IPS DF 6.9 (cell line): ENCODE data around the gene JMJD8.

ENCODE experiments used
- DNase-seq: peaks from one replicate; pipeline ENCODE4 v3.0.0-alpha.2; 2013; ENCODE audit warnings: low read depth, low spot score
- H3K27ac ChIP-seq: one replicate; pipeline ENCODE4 v1.5.1; 2013; ENCODE audit warnings: low read length, control low read depth
- H3K27me3 ChIP-seq: 2 replicates; pipeline ENCODE4 v1.6.1; 2013; ENCODE audit warnings: mild to moderate bottlenecking, low read length; ENCODE audit not compliant: control insufficient read depth, insufficient read depth
- H3K36me3 ChIP-seq: 2 replicates; pipeline ENCODE4 v1.6.1; 2013; ENCODE audit warnings: low read length; ENCODE audit not compliant: control insufficient read depth, insufficient read depth
- H3K4me1 ChIP-seq: 2 replicates; pipeline ENCODE4 v1.6.1; 2013; ENCODE audit warnings: low read length; ENCODE audit not compliant: control insufficient read depth, insufficient read depth
- H3K4me3 ChIP-seq: 2 replicates; pipeline ENCODE4 v1.5.1; 2013; ENCODE audit warnings: mild to moderate bottlenecking, low read length
- H3K9me3 ChIP-seq: 2 replicates; pipeline ENCODE4 v1.6.1; 2013; ENCODE audit warnings: low read length, inconsistent platforms; ENCODE audit not compliant: control insufficient read depth, insufficient read depth
- WGBS: extraction: QIAGEN DNeasy Blood & Tissue Kit; methylation state at CpG from one replicate; pipeline ENCODE4 v1.1.7; 2013; ENCODE audit warnings: mixed read lengths, missing lambda C conversion rate; ENCODE audit not compliant: insufficient read length, insufficient coverage; 5-methylcytosine and 5-hydroxymethylcytosine counted together

The JMJD8 gene

DNA sequence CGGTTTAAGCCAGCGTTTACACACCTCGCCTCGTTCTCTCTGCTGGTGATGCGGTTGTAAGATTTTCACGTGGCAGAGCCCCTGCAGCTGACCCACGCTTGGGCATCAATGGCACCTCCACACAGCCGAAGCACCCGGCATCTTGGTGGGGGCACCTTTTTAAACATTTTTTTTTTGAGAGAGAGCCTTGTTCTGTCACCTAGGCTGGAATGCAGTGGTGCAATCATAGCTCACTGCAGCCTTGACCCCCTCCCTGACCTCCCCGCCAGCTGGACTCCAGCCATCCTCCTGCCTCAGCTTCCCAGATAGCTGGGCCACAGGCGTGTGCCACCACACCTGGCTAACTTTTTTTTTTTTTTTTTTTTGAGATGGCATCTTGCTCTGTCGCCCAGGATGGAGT is 30.1 kb downstream of the JMJD8 start:
- no peaks in the 10 kb centered on the region; the same call in 1 of the 2 replicates for H3K4me1 ChIP-seq
- H3K4me3 ChIP-seq = no peak overlapping the region
- no peak overlapping the region for H3K27ac ChIP-seq
- H3K27me3 ChIP-seq = no peaks in the 10 kb centered on the region
- H3K36me3 ChIP-seq = peaks cover 12% of the 10 kb centered on the region
- no CpG with 5 or more reads among the region's 12 CpGs for WGBS
- DNase-seq = no peak
- no peaks in the 10 kb centered on the region for H3K9me3 ChIP-seq

DNA sequence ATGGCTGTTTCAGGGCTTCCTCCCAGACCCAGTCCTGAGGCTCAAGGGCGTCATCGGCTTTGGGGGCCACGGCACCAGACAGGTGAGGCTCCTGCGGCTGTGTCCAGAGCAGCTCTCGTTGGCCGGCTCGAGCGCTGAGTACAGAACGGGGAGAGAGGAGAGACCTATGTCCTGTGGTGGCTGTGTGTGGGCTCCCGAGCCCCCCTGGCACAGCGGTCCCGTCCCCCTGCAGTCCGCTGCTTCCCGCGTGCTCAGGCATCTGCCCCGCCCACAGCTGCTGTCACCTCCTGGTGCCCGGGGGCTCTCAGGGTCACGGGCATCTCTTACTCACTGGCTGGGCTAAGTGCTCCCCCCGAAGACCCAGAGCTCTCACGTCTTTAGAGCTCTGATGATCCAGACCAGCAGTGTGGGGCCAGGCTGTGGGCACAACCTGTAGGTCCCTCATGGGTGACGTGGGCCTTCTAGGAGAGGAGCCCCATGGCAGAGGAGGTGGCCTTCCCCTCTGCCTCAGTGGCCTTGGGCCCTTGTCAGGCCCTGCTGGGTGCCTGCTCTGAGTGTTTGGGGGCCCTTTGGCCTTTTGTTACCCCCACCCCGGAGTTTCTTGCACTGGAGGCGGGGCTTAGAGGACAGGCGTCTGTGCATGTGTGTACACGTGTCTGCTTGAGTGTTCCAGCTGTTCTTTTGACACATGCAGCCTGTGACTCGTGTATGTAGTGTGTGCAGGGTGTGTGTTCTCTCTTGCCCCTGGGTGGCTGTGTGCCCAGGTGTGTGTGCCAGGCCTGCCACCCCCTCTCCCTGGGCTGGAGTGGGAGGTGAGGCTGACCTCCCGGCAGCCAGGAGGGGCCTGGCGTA is 31.5 kb downstream of the JMJD8 start:
- Histone ChIP-seq H3K4me3 (no peak overlapping the region), H3K9me3 (no peaks in the 10 kb centered on the region), H3K27me3 (no peaks in the 10 kb centered on the region), H3K36me3 (peaks cover 9% of the 10 kb centered on the region), H3K4me1 (peaks cover 2% of the 10 kb centered on the region; the same call in 1 of the 2 replicates), H3K27ac (no peak overlapping the region)
- DNase-seq = no peak
- WGBS = no CpG with 5 or more reads among the region's 28 CpGs

DNA sequence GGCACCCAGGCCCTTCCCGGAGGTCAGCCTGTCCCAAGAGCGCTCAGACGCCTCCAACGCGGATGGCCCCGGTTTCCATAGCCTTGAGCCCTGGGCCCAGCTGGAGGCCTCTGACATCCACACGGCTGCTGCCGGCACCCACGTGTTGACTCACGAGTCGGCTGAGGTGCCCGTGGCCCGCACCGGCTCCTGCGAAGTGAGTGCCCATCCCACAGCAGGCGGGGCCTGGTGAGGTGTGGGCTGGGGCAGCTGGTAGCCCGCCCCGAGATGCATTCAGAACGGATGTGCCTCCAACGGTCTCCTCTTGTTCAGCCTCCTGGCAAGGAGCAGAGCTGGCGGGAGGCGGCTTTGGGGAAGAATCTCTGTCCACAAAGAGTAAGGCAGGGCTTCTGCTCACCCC is 32.3 kb downstream of the JMJD8 start:
- no peaks in the 10 kb centered on the region for H3K27me3 ChIP-seq
- peaks cover 2% of the 10 kb centered on the region; the same call in 1 of the 2 replicates for H3K4me1 ChIP-seq
- H3K9me3 ChIP-seq = no peaks in the 10 kb centered on the region
- no peak overlapping the region for H3K27ac ChIP-seq
- WGBS = no CpG with 5 or more reads among the region's 22 CpGs
- H3K4me3 ChIP-seq = no peak overlapping the region
- H3K36me3 ChIP-seq = peaks cover 9% of the 10 kb centered on the region
- no peak for DNase-seq

DNA sequence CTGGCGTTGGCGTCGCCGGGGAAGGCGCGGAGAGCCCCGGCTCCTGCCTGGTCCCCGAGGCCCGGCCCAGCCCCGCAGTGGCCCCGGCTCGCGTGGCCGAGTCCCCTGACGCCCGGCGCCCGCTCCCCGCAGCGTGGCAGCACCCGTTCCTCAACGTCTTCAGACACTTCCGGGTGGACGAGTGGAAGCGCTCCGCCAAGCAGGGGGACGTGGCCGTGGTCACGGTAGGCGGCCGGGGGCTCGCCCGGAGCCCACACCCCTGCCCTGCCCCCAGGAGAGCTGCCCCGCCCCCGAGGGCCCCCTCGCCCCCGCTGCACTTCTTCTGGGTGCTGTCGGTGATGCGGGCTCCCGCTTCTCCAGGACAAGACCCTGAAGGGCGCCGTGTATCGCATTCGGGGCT is 34.5 kb downstream of the JMJD8 start:
- Histone ChIP-seq H3K9me3 (no peaks in the 10 kb centered on the region), H3K27me3 (no peaks in the 10 kb centered on the region), H3K4me1 (peaks cover 2% of the 10 kb centered on the region; the same call in 1 of the 2 replicates), H3K4me3 (peak overlapping the region; percentile 61; the same call in 1 of the 2 replicates), H3K27ac (no peak overlapping the region), H3K36me3 (no peaks in the 10 kb centered on the region; the same call in 1 of the 2 replicates)
- no CpG with 5 or more reads among the region's 44 CpGs for WGBS
- no peak for DNase-seq

DNA sequence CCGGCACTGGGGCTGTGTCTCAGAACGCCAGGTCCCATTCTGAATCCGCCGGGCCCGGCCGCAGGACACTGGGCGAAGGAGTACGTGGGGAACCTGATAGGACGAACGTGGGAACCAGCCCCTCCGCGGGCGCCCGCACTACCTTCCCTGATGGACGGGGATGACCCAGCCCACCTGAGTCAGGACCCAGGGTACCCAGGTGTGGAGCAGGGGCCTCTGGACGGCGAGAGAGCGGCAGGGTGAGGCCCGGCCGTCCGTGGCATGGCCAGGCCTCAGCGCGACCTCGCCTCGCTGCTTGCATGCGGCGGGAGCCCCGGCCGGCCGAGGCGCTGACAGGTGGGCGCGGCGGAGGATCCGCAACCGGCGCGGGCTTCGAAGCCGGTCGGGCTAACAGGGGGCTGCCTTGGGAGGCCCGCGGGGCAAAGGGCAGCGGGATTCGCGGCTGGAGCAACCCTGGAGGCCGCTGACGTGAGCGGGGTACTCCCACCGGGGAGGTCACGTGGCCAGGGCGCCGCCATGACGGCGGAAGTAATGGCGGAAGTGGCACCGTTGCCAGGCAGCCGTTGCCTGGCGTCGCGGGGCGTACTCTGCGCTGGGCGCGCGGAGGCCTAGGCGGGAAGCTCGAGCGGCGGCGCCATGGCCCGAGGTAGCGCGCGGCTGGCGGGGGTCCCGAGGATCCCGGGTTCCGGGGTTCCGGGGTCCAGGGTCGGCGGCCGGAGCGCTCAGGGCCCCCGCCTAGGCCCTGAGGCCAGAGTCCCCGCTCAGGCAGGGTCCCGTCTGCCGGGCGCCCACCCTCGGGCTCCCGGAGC is 35.1 kb downstream of the JMJD8 start, which contains the start of gene WDR90:
TSS of gene WDR90 (plus strand) at position 585 of the 809 bp plus-strand sequence. CDS start at position 637, 52 bp downstream.
- no peaks in the 10 kb centered on the region for H3K27me3 ChIP-seq
- peak within 1 kb of the TSS; percentile 61 for H3K4me3 ChIP-seq
- no CpG with 5 or more reads among the region's 91 CpGs for WGBS
- no peak for DNase-seq
- H3K27ac ChIP-seq = no peak within 1 kb of the TSS
- H3K4me1 ChIP-seq = peaks cover 2% of the 10 kb centered on the region; the same call in 1 of the 2 replicates
- no peaks in the 10 kb centered on the region for H3K9me3 ChIP-seq
- no peaks in the 10 kb centered on the region; the same call in 1 of the 2 replicates for H3K36me3 ChIP-seq

DNA sequence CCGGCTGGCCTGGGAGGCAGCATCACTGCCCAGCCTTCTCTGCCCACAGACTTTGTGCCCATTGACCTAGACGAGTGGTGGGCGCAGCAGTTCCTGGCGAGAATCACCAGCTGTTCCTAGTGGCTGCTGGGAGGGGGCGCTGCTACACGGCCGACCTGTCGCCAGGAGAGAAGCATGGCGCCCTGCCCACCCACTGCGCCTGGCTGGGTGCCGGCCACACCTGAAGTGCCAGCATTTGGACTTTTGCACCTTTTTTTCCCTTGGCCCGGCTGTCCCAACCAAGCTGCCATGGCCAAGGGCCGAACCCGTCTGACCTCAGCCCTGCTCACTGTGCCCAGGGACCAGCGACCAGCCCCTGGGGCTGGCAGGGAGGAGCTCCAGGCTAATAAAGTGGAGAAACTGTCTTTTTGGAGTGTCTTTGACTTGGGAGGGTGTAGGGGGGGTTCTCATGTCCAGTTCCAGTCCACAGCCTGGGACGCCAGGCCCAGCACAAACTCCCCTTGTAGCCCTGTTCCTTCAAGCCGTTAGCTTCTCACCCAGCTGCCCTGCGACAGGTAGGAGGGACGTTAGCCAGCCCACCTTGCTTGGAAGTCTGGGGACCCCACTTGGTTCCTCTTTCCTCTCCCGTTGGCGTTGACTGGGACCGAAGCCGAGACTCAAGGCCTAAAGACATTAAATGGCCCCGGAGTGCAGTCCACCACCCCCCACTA is 35.9 kb downstream of the JMJD8 start:
- Histone ChIP-seq H3K9me3 (no peaks in the 10 kb centered on the region), H3K4me1 (peaks cover 2% of the 10 kb centered on the region; the same call in 1 of the 2 replicates), H3K4me3 (peak overlapping the region; percentile 61; the same call in 1 of the 2 replicates), H3K27ac (no peak overlapping the region), H3K36me3 (no peaks in the 10 kb centered on the region; the same call in 1 of the 2 replicates), H3K27me3 (no peaks in the 10 kb centered on the region)
- DNase-seq = no peak
- WGBS = no CpG with 5 or more reads among the region's 24 CpGs

DNA sequence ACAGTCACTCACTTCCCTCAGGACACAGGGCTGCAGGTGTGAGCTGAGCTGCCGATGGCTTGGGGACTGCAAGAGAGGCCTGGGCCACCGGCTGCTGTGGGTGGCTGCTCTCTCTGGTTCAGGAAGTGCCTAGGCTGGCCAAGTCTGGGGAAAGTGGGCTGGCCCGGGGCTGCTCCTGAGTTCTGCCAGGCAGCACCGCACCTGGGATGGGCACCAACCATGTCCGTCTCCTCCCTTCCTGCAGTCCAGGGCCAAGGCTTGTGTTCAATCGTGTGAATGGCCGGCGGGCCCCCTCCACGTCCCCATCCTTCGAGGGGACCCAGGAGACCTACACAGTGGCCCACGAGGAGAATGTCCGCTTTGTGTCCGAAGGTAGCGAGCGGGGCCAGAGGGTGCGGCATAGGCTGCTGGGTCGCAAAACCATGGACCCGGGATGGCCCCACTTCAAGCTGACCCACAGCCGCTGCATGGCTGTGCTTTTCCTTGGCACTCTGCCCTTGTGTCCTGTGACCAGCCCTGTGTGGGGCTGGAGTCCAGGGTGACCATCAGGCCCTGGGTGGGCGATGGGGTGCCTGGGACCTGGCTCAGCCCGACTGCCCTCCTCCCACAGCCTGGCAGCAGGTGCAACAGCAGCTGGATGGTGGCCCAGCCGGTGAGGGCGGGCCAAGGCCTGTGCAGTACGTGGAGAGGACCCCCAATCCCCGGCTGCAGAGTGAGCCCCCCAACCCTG is 36.8 kb downstream of the JMJD8 start:
- Histone ChIP-seq H3K27ac (no peak overlapping the region), H3K27me3 (no peaks in the 10 kb centered on the region), H3K4me1 (peaks cover 2% of the 10 kb centered on the region; the same call in 1 of the 2 replicates), H3K36me3 (no peaks in the 10 kb centered on the region; the same call in 1 of the 2 replicates), H3K9me3 (no peaks in the 10 kb centered on the region), H3K4me3 (no peak overlapping the region)
- no CpG with 5 or more reads among the region's 25 CpGs for WGBS
- no peak for DNase-seq

DNA sequence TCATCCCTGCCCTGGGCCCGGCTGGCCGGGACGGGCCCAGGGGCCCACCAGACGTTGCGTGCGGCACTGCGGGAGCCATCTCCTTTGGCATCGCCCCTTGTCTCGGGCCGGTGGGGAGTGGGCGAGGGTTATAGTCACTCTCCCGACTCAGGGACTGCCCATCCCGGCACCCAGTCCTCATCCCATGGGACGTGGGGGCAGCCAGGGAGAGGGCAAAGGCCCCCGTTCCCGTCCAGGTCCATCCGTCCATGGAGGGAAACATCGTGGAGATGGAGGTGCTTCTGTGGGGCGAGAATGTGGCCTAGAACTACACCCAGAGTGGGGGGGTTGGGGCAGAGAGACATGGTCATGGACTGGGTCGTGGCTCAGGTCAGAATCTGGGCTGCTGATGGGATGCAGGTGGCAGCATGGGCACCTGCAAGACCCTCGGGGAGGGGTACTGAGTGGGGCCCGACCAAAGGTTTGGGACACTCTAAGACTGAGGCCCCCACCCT is 37.4 kb downstream of the JMJD8 start:
- H3K4me1 ChIP-seq = peaks cover 2% of the 10 kb centered on the region; the same call in 1 of the 2 replicates
- no peak for DNase-seq

DNA sequence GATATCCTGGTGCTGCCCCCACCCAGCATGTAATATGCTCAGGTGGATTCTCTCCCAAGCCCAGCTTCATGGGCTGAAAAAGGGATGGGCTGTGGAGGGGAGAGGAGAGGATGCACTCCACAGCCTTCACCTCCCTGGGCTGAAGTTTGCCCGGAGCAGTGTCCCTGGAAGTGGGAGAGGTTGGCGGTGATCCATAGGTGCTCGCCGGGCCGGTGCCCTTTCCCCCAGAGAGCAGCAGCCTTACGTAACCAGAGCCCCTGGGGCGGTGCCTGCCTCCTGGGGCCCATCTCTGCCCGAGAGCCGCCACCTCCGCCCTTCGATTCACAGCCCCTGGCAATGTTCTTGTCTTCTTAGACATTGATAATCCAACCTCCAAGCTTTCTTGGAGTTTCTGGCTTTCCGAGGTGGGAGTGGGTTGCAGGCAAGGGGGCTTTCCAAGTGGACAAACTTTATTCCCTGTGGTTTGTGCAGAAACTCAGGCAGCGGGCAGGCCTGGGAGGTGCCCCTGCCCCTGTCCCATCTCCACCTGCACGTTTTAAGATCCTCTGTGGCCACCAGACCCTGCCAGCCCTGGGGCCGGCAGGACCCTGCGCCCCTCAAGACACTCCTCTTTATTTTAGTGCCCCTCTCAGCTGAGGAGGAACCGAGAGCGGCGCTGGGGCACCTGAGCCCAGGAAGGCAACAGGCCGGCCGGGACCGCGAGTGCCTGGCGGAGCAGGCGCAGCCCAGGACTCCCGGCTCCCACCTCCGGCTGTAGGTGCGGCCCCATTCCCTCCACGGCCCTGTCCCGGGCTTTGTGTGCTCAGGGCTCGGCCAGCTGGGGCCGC is 38.1 kb downstream of the JMJD8 start:
- Histone ChIP-seq H3K36me3 (no peaks in the 10 kb centered on the region), H3K27ac (no peak overlapping the region), H3K9me3 (no peaks in the 10 kb centered on the region), H3K4me1 (peaks cover 2% of the 10 kb centered on the region; the same call in 1 of the 2 replicates), H3K4me3 (no peak overlapping the region), H3K27me3 (no peaks in the 10 kb centered on the region)
- DNase-seq = no peak
- WGBS = no CpG with 5 or more reads among the region's 32 CpGs

More for the DNA sequence above, 37.4 kb downstream of the JMJD8 start:
- no peak overlapping the region for H3K27ac ChIP-seq
- H3K27me3 ChIP-seq = no peaks in the 10 kb centered on the region
- no peaks in the 10 kb centered on the region for H3K9me3 ChIP-seq
- no peak overlapping the region for H3K4me3 ChIP-seq
- H3K36me3 ChIP-seq = no peaks in the 10 kb centered on the region; the same call in 1 of the 2 replicates
- WGBS = no CpG with 5 or more reads among the region's 22 CpGs
